Measurements from ENCODE around the gene CFAP141.

GRCh38 chr1:154186177-154186576 is 20.0 kb downstream of the CFAP141 start:
- TF ChIP-seq CTCF (conservative IDR thresholded peaks at IDR 0.05; ENCODE audit: low read length): peak; percentile 83
- TF ChIP-seq EZH2phosphoT487 (IDR thresholded peaks at IDR 0.05; ENCODE audit: borderline replicate concordance): no peak

All from Loucy (cell line).